ENCODE measurements around the gene CCDC150.
"Not testable (repeated sequence)": the region's sequence is repeated elsewhere in the genome, so short reads cannot be mapped to it uniquely, and the experiment has no call there.

CCDC150 gene

GRCh38 chr2:196710056-196710455 is 70.5 kb downstream of the CCDC150 start:
- not testable (repeated sequence) for H3K27me3 ChIP-seq (ENCODE audit: control insufficient read depth, insufficient read depth, low read length); H3K9ac ChIP-seq (ENCODE audit: low read length); H3K27ac ChIP-seq (ENCODE audit: low read depth, low read length); H3K4me3 ChIP-seq (ENCODE audit: low read depth, low read length); H3K4me1 ChIP-seq (ENCODE audit: control insufficient read depth, insufficient read depth, low read length); H3K9me3 ChIP-seq (ENCODE audit: control insufficient read depth, insufficient read depth, low read depth, low read length); H3K36me3 ChIP-seq (ENCODE audit: control insufficient read depth, insufficient read depth, low read length)

GRCh38 chr2:196711625-196712024 is 72.1 kb downstream of the CCDC150 start:
- Histone ChIP-seq H3K36me3 (ENCODE audit: control insufficient read depth, insufficient read depth, low read length) (peaks cover 9% of the 10 kb centered on the region; the same call in 1 of the 2 replicates), H3K27me3 (ENCODE audit: control insufficient read depth, insufficient read depth, low read length) (no peaks in the 10 kb centered on the region), H3K9ac (ENCODE audit: low read length) (no peak overlapping the region), H3K27ac (ENCODE audit: low read depth, low read length) (no peak overlapping the region), H3K4me1 (ENCODE audit: control insufficient read depth, insufficient read depth, low read length) (no peaks in the 10 kb centered on the region), H3K4me3 (ENCODE audit: low read depth, low read length) (no peak overlapping the region), H3K9me3 (ENCODE audit: control insufficient read depth, insufficient read depth, low read depth, low read length) (peaks cover 8% of the 10 kb centered on the region)

- H3K4me3 ChIP-seq (ENCODE audit: low read depth, low read length) = no peak overlapping the region
- H3K27me3 ChIP-seq (ENCODE audit: control insufficient read depth, insufficient read depth, low read length) = no peaks in the 10 kb centered on the region
- H3K9ac ChIP-seq (ENCODE audit: low read length) = no peak overlapping the region
- peaks cover 8% of the 10 kb centered on the region for H3K9me3 ChIP-seq (ENCODE audit: control insufficient read depth, insufficient read depth, low read depth, low read length)
- no peaks in the 10 kb centered on the region for H3K4me1 ChIP-seq (ENCODE audit: control insufficient read depth, insufficient read depth, low read length)
- peaks cover 9% of the 10 kb centered on the region; the same call in 1 of the 2 replicates for H3K36me3 ChIP-seq (ENCODE audit: control insufficient read depth, insufficient read depth, low read length)
- no peak overlapping the region for H3K27ac ChIP-seq (ENCODE audit: low read depth, low read length)
Observed at GRCh38 chr2:196712867-196713266, 73.4 kb downstream of the CCDC150 start.

GRCh38 chr2:196718419-196719109 is 79.0 kb downstream of the CCDC150 start:
- Histone ChIP-seq H3K4me1 (ENCODE audit: control insufficient read depth, insufficient read depth, low read length) (no peaks in the 10 kb centered on the region), H3K27me3 (ENCODE audit: control insufficient read depth, insufficient read depth, low read length) (no peaks in the 10 kb centered on the region), H3K27ac (ENCODE audit: low read depth, low read length) (no peak overlapping the region), H3K36me3 (ENCODE audit: control insufficient read depth, insufficient read depth, low read length) (peaks cover 42% of the 10 kb centered on the region), H3K4me3 (ENCODE audit: low read depth, low read length) (no peak overlapping the region), H3K9me3 (ENCODE audit: control insufficient read depth, insufficient read depth, low read depth, low read length) (no peaks in the 10 kb centered on the region), H3K9ac (ENCODE audit: low read length) (no peak overlapping the region)

GRCh38 chr2:196719110-196719872 is 79.8 kb downstream of the CCDC150 start:
- no peak overlapping the region for H3K9ac ChIP-seq (ENCODE audit: low read length)
- no peaks in the 10 kb centered on the region for H3K27me3 ChIP-seq (ENCODE audit: control insufficient read depth, insufficient read depth, low read length)
- H3K27ac ChIP-seq (ENCODE audit: low read depth, low read length) = peak overlapping the region; percentile 68; the same call in 1 of the 2 replicates
- H3K4me3 ChIP-seq (ENCODE audit: low read depth, low read length) = no peak overlapping the region
- peaks cover 47% of the 10 kb centered on the region for H3K36me3 ChIP-seq (ENCODE audit: control insufficient read depth, insufficient read depth, low read length)
- H3K9me3 ChIP-seq (ENCODE audit: control insufficient read depth, insufficient read depth, low read depth, low read length) = no peaks in the 10 kb centered on the region
- no peaks in the 10 kb centered on the region for H3K4me1 ChIP-seq (ENCODE audit: control insufficient read depth, insufficient read depth, low read length)

GRCh38 chr2:196723571-196723970 is 84.1 kb downstream of the CCDC150 start:
- Histone ChIP-seq H3K9ac (ENCODE audit: low read length) (no peak overlapping the region), H3K9me3 (ENCODE audit: control insufficient read depth, insufficient read depth, low read depth, low read length) (no peaks in the 10 kb centered on the region), H3K4me1 (ENCODE audit: control insufficient read depth, insufficient read depth, low read length) (no peaks in the 10 kb centered on the region), H3K4me3 (ENCODE audit: low read depth, low read length) (no peak overlapping the region), H3K27ac (ENCODE audit: low read depth, low read length) (no peak overlapping the region), H3K27me3 (ENCODE audit: control insufficient read depth, insufficient read depth, low read length) (no peaks in the 10 kb centered on the region), H3K36me3 (ENCODE audit: control insufficient read depth, insufficient read depth, low read length) (peaks cover 84% of the 10 kb centered on the region)

- Histone ChIP-seq H3K9ac (ENCODE audit: low read length) (no peak overlapping the region), H3K4me3 (ENCODE audit: low read depth, low read length) (no peak overlapping the region), H3K9me3 (ENCODE audit: control insufficient read depth, insufficient read depth, low read depth, low read length) (no peaks in the 10 kb centered on the region), H3K27me3 (ENCODE audit: control insufficient read depth, insufficient read depth, low read length) (no peaks in the 10 kb centered on the region), H3K4me1 (ENCODE audit: control insufficient read depth, insufficient read depth, low read length) (no peaks in the 10 kb centered on the region), H3K27ac (ENCODE audit: low read depth, low read length) (no peak overlapping the region), H3K36me3 (ENCODE audit: control insufficient read depth, insufficient read depth, low read length) (peaks cover 91% of the 10 kb centered on the region)
Observed at GRCh38 chr2:196725218-196725617, 85.7 kb downstream of the CCDC150 start.

- Histone ChIP-seq H3K4me3 (ENCODE audit: low read depth, low read length) (no peak overlapping the region), H3K4me1 (ENCODE audit: control insufficient read depth, insufficient read depth, low read length) (no peaks in the 10 kb centered on the region), H3K27me3 (ENCODE audit: control insufficient read depth, insufficient read depth, low read length) (no peaks in the 10 kb centered on the region), H3K9me3 (ENCODE audit: control insufficient read depth, insufficient read depth, low read depth, low read length) (no peaks in the 10 kb centered on the region), H3K36me3 (ENCODE audit: control insufficient read depth, insufficient read depth, low read length) (peaks cover 91% of the 10 kb centered on the region), H3K27ac (ENCODE audit: low read depth, low read length) (no peak overlapping the region), H3K9ac (ENCODE audit: low read length) (no peak overlapping the region)
Observed at GRCh38 chr2:196725882-196726281, 86.4 kb downstream of the CCDC150 start.

GRCh38 chr2:196729418-196729817 is 89.9 kb downstream of the CCDC150 start:
- Histone ChIP-seq H3K9me3 (ENCODE audit: control insufficient read depth, insufficient read depth, low read depth, low read length) (no peaks in the 10 kb centered on the region), H3K4me1 (ENCODE audit: control insufficient read depth, insufficient read depth, low read length) (no peaks in the 10 kb centered on the region), H3K9ac (ENCODE audit: low read length) (no peak overlapping the region), H3K4me3 (ENCODE audit: low read depth, low read length) (no peak overlapping the region), H3K27me3 (ENCODE audit: control insufficient read depth, insufficient read depth, low read length) (no peaks in the 10 kb centered on the region), H3K27ac (ENCODE audit: low read depth, low read length) (no peak overlapping the region), H3K36me3 (ENCODE audit: control insufficient read depth, insufficient read depth, low read length) (peaks cover 90% of the 10 kb centered on the region)

- not testable (repeated sequence) for H3K9ac ChIP-seq (ENCODE audit: low read length); H3K4me1 ChIP-seq (ENCODE audit: control insufficient read depth, insufficient read depth, low read length); H3K27me3 ChIP-seq (ENCODE audit: control insufficient read depth, insufficient read depth, low read length); H3K27ac ChIP-seq (ENCODE audit: low read depth, low read length); H3K4me3 ChIP-seq (ENCODE audit: low read depth, low read length); H3K9me3 ChIP-seq (ENCODE audit: control insufficient read depth, insufficient read depth, low read depth, low read length)
- H3K36me3 ChIP-seq (ENCODE audit: control insufficient read depth, insufficient read depth, low read length) = peaks cover 34% of the 10 kb centered on the region
Observed at GRCh38 chr2:196736646-196737045, 97.1 kb downstream of the CCDC150 start.

- Histone ChIP-seq H3K4me1 (ENCODE audit: control insufficient read depth, insufficient read depth, low read length) (no peaks in the 10 kb centered on the region), H3K9me3 (ENCODE audit: control insufficient read depth, insufficient read depth, low read depth, low read length) (peaks cover 6% of the 10 kb centered on the region; the same call in 1 of the 2 replicates), H3K36me3 (ENCODE audit: control insufficient read depth, insufficient read depth, low read length) (peaks cover 30% of the 10 kb centered on the region), H3K27ac (ENCODE audit: low read depth, low read length) (no peak overlapping the region), H3K9ac (ENCODE audit: low read length) (no peak overlapping the region), H3K27me3 (ENCODE audit: control insufficient read depth, insufficient read depth, low read length) (no peaks in the 10 kb centered on the region), H3K4me3 (ENCODE audit: low read depth, low read length) (no peak overlapping the region)
Observed at GRCh38 chr2:196737046-196737445, 97.5 kb downstream of the CCDC150 start.
